Measurements from ENCODE around the gene LSM11. TPM values are rescaled to one million over a fixed set of nuclear protein-coding genes. Genes with fewer than 3 reads are reported as not detected.
"Not testable (repeated sequence)": the region's sequence is repeated elsewhere in the genome, so short reads cannot be mapped to it uniquely, and the experiment has no call there.

Gene LSM11
- polyA plus RNA-seq, 1 of the 3 experiments (the other 2 are of a cell fraction), result 0.95 TPM

DNA sequence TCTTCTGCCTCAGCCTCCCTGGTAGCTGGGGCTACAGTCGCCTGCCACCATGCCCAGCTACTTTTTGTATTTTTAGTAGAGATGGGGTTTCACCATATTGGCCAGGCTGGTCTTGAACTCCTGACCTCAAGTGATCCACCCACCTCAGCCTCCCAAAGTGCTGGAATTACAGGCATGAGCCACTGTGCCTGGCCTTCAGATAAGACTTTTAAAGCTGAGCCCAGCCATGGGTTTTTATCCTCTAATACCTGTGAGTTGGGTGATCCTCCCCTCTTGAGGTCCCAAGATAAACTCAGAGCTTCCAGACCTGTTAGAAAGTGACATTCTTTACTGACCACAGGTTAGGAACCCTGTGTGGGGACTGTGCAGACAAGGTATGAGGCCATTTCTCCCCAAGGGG lies 15.7 kb upstream of the LSM11 start:
- WGBS (ENCODE audit: low lambda C conversion rate), result 89% methylated on average over 1 of the region's 1 CpG
- POLR2A ChIA-PET; H3K9ac ChIP-seq; H3K36me3 ChIP-seq (replicated peaks in 1 of 2; ENCODE audit: control insufficient read depth in 1 of 2, insufficient read depth in 2 of 2, low read length in 1 of 2); H3K9me2 ChIP-seq; H4K20me1 ChIP-seq (ENCODE audit: insufficient read depth); H3K27me3 ChIP-seq (ENCODE audit: insufficient read depth); H2AFZ ChIP-seq (ENCODE audit: low read depth); H3K4me1 ChIP-seq (ENCODE audit: control insufficient read depth in 1 of 2, insufficient read depth in 2 of 2, low read depth in 1 of 2, low read length in 1 of 2); H3K27ac ChIP-seq (ENCODE audit: low read depth in 2 of 2, low read length in 1 of 2); H3K4me3 ChIP-seq (ENCODE audit: low read depth in 2 of 2, low read length in 1 of 2); H3K9me3 ChIP-seq; H3K4me2 ChIP-seq; DNase-seq: not testable (repeated sequence)
- CTCF ChIA-PET, result interaction anchor here (0.9 to 1.6 kb wide), 3 partner anchors 9 to 17 kb away, joined by 3 to 10 read pairs (median 4); partner anchors contain the start of gene LSM11
- peaks cover 17% of the 10 kb centered on the region for H3F3A ChIP-seq (replicated peaks; ENCODE audit: insufficient read depth)
- peaks cover 12% of the 10 kb centered on the region for H3K79me2 ChIP-seq (ENCODE audit: insufficient read depth)

DNA sequence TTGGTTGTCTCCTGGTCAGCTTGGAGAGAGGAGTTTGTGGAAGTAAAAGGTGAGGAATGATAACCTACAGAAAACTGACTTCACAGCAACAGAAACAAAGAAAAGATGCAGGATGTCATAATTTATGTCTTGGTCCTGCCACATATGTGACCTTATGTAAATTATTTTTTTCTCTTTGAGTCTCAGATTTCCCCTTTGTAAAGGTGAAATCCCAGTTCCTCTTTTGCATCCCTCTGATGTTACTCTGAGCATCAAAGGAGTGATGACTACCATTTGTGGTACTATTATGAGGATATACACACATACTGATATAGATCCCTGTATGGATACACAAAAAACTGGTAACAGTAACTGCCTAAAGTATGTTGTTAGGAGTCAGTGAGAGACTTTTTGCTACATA lies 13.7 kb upstream of the LSM11 start:
- Histone ChIP-seq H3K4me1 (ENCODE audit: control insufficient read depth in 1 of 2, insufficient read depth in 2 of 2, low read depth in 1 of 2, low read length in 1 of 2) (peaks cover 0 to 10% of the 10 kb centered on the region in 2 experiments; a peak in 2 of 4 replicates), H3K4me3 (ENCODE audit: low read depth in 2 of 2, low read length in 1 of 2) (no peak overlapping the region), H3K9me3 (no peaks in the 10 kb centered on the region), H3K27ac (ENCODE audit: low read depth in 2 of 2, low read length in 1 of 2) (no peak overlapping the region), H3K9ac (no peak overlapping the region), H2AFZ (ENCODE audit: low read depth) (no peak overlapping the region), H3F3A (replicated peaks; ENCODE audit: insufficient read depth) (peaks cover 17% of the 10 kb centered on the region), H3K27me3 (ENCODE audit: insufficient read depth) (no peaks in the 10 kb centered on the region), H4K20me1 (ENCODE audit: insufficient read depth) (no peaks in the 10 kb centered on the region), H3K9me2 (no peaks in the 10 kb centered on the region), H3K36me3 (replicated peaks in 1 of 2; ENCODE audit: control insufficient read depth in 1 of 2, insufficient read depth in 2 of 2, low read length in 1 of 2) (peaks cover 9 to 13% of the 10 kb centered on the region in 2 experiments), H3K4me2 (no peak overlapping the region), H3K79me2 (ENCODE audit: insufficient read depth) (peaks cover 16% of the 10 kb centered on the region)
- ChIA-PET POLR2A (no interaction called here), CTCF (interaction anchor here (1.5 to 2.6 kb wide), 2 partner anchors 12 kb away, joined by 4 to 15 read pairs; no protein-coding TSS in a partner anchor)
- TF ChIP-seq TCF12 (IDR thresholded peaks at IDR 0.05) (no peak), MXI1 (IDR thresholded peaks at IDR 0.05; ENCODE audit: low read depth, low read length) (no peak), JUND (IDR thresholded peaks at IDR 0.05) (no peak), SMC3 (IDR thresholded peaks at IDR 0.05; ENCODE audit: low read depth, low read length) (no peak), FOXM1 (IDR thresholded peaks at IDR 0.05; ENCODE audit: low read depth) (no peak), EZH2phosphoT487 (IDR thresholded peaks at IDR 0.05; ENCODE audit: borderline replicate concordance, low read depth) (no peak), ELF1 (IDR thresholded peaks at IDR 0.05) (no peak), RCOR1 (IDR thresholded peaks at IDR 0.05; ENCODE audit: low read length) (no peak), FOSL2 (IDR thresholded peaks at IDR 0.05; ENCODE audit: borderline replicate concordance, low read depth) (no peak)
- TF ChIP-seq, protein P1, sequence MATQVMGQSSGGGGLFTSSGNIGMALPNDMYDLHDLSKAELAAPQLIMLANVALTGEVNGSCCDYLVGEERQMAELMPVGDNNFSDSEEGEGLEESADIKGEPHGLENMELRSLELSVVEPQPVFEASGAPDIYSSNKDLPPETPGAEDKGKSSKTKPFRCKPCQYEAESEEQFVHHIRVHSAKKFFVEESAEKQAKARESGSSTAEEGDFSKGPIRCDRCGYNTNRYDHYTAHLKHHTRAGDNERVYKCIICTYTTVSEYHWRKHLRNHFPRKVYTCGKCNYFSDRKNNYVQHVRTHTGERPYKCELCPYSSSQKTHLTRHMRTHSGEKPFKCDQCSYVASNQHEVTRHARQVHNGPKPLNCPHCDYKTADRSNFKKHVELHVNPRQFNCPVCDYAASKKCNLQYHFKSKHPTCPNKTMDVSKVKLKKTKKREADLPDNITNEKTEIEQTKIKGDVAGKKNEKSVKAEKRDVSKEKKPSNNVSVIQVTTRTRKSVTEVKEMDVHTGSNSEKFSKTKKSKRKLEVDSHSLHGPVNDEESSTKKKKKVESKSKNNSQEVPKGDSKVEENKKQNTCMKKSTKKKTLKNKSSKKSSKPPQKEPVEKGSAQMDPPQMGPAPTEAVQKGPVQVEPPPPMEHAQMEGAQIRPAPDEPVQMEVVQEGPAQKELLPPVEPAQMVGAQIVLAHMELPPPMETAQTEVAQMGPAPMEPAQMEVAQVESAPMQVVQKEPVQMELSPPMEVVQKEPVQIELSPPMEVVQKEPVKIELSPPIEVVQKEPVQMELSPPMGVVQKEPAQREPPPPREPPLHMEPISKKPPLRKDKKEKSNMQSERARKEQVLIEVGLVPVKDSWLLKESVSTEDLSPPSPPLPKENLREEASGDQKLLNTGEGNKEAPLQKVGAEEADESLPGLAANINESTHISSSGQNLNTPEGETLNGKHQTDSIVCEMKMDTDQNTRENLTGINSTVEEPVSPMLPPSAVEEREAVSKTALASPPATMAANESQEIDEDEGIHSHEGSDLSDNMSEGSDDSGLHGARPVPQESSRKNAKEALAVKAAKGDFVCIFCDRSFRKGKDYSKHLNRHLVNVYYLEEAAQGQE (IDR thresholded peaks at IDR 0.05; ENCODE audit: low read depth, low read length), result no peak
- TF ChIP-seq, protein P2, sequence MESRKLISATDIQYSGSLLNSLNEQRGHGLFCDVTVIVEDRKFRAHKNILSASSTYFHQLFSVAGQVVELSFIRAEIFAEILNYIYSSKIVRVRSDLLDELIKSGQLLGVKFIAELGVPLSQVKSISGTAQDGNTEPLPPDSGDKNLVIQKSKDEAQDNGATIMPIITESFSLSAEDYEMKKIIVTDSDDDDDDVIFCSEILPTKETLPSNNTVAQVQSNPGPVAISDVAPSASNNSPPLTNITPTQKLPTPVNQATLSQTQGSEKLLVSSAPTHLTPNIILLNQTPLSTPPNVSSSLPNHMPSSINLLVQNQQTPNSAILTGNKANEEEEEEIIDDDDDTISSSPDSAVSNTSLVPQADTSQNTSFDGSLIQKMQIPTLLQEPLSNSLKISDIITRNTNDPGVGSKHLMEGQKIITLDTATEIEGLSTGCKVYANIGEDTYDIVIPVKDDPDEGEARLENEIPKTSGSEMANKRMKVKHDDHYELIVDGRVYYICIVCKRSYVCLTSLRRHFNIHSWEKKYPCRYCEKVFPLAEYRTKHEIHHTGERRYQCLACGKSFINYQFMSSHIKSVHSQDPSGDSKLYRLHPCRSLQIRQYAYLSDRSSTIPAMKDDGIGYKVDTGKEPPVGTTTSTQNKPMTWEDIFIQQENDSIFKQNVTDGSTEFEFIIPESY (IDR thresholded peaks at IDR 0.05; ENCODE audit: borderline replicate concordance, low read depth), result no peak
- TF ChIP-seq, protein P3, sequence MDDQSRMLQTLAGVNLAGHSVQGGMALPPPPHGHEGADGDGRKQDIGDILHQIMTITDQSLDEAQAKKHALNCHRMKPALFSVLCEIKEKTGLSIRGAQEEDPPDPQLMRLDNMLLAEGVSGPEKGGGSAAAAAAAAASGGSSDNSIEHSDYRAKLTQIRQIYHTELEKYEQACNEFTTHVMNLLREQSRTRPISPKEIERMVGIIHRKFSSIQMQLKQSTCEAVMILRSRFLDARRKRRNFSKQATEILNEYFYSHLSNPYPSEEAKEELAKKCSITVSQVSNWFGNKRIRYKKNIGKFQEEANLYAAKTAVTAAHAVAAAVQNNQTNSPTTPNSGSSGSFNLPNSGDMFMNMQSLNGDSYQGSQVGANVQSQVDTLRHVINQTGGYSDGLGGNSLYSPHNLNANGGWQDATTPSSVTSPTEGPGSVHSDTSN (IDR thresholded peaks at IDR 0.05), result no peak
- TF ChIP-seq, protein P4, sequence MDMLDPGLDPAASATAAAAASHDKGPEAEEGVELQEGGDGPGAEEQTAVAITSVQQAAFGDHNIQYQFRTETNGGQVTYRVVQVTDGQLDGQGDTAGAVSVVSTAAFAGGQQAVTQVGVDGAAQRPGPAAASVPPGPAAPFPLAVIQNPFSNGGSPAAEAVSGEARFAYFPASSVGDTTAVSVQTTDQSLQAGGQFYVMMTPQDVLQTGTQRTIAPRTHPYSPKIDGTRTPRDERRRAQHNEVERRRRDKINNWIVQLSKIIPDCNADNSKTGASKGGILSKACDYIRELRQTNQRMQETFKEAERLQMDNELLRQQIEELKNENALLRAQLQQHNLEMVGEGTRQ (IDR thresholded peaks at IDR 0.05; ENCODE audit: borderline replicate concordance, low read depth, low read length), result no peak
- TF ChIP-seq, protein P5, sequence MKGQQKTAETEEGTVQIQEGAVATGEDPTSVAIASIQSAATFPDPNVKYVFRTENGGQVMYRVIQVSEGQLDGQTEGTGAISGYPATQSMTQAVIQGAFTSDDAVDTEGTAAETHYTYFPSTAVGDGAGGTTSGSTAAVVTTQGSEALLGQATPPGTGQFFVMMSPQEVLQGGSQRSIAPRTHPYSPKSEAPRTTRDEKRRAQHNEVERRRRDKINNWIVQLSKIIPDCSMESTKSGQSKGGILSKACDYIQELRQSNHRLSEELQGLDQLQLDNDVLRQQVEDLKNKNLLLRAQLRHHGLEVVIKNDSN (IDR thresholded peaks at IDR 0.05; ENCODE audit: borderline replicate concordance, low read depth), result no peak
- TF ChIP-seq, protein P6, sequence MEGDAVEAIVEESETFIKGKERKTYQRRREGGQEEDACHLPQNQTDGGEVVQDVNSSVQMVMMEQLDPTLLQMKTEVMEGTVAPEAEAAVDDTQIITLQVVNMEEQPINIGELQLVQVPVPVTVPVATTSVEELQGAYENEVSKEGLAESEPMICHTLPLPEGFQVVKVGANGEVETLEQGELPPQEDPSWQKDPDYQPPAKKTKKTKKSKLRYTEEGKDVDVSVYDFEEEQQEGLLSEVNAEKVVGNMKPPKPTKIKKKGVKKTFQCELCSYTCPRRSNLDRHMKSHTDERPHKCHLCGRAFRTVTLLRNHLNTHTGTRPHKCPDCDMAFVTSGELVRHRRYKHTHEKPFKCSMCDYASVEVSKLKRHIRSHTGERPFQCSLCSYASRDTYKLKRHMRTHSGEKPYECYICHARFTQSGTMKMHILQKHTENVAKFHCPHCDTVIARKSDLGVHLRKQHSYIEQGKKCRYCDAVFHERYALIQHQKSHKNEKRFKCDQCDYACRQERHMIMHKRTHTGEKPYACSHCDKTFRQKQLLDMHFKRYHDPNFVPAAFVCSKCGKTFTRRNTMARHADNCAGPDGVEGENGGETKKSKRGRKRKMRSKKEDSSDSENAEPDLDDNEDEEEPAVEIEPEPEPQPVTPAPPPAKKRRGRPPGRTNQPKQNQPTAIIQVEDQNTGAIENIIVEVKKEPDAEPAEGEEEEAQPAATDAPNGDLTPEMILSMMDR (IDR thresholded peaks at IDR 0.05), result no peak
- DNase-seq, result no peak
